ENCODE measurements around the gene CD80.

Gene CD80

GRCh38 chr3:119541547-119541946, 17.9 kb downstream of the CD80 start:
- H3K27ac ChIP-seq, result no peak overlapping the region
- TF ChIP-seq, protein P1, sequence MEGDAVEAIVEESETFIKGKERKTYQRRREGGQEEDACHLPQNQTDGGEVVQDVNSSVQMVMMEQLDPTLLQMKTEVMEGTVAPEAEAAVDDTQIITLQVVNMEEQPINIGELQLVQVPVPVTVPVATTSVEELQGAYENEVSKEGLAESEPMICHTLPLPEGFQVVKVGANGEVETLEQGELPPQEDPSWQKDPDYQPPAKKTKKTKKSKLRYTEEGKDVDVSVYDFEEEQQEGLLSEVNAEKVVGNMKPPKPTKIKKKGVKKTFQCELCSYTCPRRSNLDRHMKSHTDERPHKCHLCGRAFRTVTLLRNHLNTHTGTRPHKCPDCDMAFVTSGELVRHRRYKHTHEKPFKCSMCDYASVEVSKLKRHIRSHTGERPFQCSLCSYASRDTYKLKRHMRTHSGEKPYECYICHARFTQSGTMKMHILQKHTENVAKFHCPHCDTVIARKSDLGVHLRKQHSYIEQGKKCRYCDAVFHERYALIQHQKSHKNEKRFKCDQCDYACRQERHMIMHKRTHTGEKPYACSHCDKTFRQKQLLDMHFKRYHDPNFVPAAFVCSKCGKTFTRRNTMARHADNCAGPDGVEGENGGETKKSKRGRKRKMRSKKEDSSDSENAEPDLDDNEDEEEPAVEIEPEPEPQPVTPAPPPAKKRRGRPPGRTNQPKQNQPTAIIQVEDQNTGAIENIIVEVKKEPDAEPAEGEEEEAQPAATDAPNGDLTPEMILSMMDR (conservative IDR thresholded peaks at IDR 0.05), result no peak

- no peak overlapping the region for H3K27ac ChIP-seq
- TF ChIP-seq, protein P1 (conservative IDR thresholded peaks at IDR 0.05), result no peak
These were observed 20.6 kb downstream of the CD80 start for GRCh38 chr3:119538772-119539171.

- no peak overlapping the region for H3K27ac ChIP-seq
- TF ChIP-seq, protein P1 (conservative IDR thresholded peaks at IDR 0.05), result no peak
These were observed 22.7 kb downstream of the CD80 start for GRCh38 chr3:119536757-119537156.

DNA sequence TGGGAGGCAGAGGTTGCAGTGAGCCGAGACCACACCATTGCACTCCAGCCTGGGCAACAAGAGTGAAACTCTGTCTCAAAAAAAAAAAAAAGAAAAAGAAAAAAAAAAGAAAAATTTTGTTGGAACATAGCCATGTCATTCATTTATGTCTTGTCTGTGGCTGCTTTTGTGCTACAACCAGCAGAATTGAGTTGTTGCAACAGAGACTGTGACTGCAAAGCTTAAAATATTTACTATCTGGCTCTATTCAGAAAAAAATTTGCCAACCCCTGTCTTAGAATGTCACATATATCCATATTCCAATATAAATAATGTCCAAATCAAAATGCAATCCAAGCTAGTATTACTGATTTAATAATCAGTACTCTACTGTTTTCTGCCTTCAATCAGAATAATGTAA, 25.1 kb downstream of the CD80 start:
- H3K27ac ChIP-seq, result no peak overlapping the region
- TF ChIP-seq, protein P1 (conservative IDR thresholded peaks at IDR 0.05), result no peak

DNA sequence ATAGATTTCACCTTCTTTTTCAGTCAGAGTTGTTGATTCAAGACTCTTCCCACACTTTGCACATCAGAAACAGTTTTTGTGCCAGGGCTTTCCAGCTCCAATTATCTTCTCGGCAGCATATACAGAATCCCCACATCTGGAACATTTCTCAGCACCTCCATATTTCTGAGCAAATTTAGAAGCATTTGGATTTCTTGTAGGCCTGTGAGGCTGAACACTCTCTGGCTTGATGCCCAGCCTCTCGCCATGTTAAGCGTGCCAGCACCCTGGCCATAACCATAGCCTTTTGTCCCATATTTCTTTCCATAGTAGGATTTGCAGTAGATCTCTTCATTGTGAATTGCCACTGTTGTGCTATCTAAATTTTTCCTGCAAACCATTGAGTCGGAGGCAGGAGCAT, 28.3 kb downstream of the CD80 start:
- TF ChIP-seq, protein P1 (conservative IDR thresholded peaks at IDR 0.05), result no peak

GRCh38 chr3:119530456-119530855, 29.0 kb downstream of the CD80 start:
- no peak overlapping the region for H3K27ac ChIP-seq
- TF ChIP-seq, protein P1 (conservative IDR thresholded peaks at IDR 0.05), result no peak

More for the DNA sequence above, 28.3 kb downstream of the CD80 start:
- no peak overlapping the region for H3K27ac ChIP-seq

DNA sequence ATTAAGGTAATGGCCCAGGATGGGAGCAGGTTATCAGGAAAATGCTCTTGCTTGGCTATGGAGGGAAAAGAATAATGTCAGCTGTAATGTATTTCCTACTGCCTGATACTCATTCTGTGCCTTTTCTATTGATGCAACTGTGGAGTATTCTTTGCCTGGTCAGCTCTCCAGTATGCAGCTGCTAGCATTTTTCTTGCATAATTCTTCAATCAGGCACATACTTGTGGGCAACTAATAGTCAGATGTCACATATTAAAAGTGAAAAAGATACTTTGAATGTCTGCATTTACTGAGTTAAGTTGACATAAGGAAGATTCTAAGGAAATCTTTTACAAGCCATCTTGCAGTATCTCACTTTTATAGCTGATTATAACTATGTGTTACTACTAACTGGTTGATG, 29.5 kb downstream of the CD80 start:
- no peak overlapping the region for H3K27ac ChIP-seq
- TF ChIP-seq, protein P1 (conservative IDR thresholded peaks at IDR 0.05), result no peak

GRCh38 chr3:119527714-119528113, 31.7 kb downstream of the CD80 start:
- no peak overlapping the region for H3K27ac ChIP-seq
- TF ChIP-seq, protein P1 (conservative IDR thresholded peaks at IDR 0.05), result no peak

All from VCaP (cell line).